GM18519 (cell line): ENCODE results near the gene ITGAL.
A peak's percentile ranks its signal among the peaks of the same experiment; 100 is the strongest.

ENCODE experiments used
- ATAC-seq: cut with Tn5 transposase; IDR thresholded peaks from one replicate; pipeline ENCODE4 v1.9.1; 2021; ENCODE audit warnings: mild to moderate bottlenecking, moderate library complexity; ENCODE audit not compliant: unreplicated experiment, low FRiP score

Gene ITGAL

DNA sequence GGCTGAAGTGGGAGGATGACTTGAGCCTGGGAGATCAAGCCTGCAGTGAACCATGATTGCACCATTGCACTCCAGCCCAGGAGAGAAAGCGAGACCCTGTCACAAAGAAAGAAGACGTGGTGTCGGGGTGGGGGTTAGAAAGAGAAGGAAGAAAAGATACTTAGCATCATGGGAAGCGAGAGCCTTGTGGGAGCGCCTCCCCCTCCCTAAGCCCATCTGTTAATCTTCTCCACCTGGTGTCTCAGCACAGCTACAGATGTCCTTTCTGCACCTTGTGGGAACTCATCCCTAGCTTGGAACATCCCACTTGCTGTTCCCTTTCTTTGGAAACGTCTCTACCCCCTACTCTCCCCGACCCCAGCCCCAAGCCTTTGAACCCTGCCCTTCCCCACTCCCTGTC lies 93.0 kb downstream of the ITGAL start:
- no peak for ATAC-seq

DNA sequence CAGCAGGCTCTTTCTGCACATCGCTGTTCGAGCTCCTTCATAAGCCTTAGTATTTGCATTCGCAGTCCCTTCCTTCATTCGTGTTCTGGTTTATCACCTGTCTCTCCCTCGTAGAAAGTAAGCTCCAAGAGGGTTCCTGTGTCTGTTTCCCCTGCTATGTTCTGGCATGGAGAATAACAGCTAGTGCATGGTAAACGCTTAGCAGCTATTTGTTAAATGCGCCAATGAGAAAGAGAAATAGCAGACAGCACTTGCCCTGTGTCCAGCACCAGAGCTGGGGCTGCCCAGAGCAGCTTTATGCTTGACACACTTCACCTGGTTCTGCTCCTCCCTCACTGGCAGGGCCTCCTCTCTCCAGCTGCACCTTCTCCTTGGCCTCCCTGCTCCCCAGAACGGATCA lies 93.4 kb downstream of the ITGAL start:
- no peak for ATAC-seq

DNA sequence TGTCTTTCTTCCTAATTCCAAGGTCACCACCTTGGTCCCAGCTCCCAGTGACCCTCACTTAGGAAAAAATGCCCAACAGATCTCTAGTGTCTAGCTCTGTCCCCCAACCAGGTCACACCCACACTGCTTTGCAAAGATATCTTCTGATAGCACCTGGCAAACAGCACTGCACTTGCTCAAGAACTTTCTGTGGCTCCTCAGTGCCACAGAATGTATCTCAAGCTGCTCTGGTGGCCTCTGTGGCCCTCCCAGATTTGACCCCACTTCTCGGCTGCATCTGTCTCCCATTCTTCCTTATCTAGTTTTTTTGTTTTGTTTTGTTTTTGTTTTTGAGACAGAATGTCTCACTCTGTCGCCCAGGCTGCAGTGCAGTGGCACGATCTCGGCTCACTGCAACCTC lies 94.0 kb downstream of the ITGAL start:
- ATAC-seq: no peak

DNA sequence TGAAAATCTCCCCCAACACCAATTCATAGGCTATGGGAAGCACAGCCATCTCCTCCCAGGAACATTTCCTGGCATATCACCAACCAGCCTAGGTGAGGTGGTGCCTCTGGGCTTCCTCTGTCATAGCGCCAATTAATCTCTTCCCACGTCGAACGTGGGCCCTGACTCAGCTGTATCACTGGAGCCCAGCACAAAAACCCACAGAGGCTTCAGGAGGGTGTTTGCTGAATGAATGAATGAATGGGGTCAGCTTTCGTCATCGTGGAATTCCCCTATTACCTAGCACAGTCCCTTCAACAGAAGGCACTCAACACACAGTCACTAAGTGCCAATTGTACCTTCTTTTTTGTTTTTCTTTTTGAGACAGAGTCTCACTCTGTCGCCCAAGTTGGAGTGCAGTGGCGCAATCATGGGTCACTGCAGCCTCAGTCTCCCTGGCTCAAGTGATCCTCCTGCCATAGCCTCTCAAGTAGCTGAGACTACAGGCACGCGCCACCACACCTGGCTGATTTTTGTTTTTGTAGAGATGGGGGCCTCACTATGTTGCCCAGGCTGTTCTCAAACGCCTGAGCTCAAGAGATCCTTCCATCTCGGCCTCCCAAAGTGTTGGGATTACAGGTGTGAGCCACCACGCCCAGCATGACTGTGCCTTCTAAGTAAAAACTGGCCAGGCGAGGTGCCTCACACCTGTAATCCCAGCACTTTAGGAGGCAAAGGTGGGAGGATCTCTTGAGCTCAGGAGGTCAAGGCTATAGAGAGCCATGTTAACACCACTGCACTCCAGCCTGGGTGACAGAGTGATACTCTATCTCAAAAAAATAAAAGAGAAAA lies 94.8 kb downstream of the ITGAL start:
- ATAC-seq: no peak

DNA sequence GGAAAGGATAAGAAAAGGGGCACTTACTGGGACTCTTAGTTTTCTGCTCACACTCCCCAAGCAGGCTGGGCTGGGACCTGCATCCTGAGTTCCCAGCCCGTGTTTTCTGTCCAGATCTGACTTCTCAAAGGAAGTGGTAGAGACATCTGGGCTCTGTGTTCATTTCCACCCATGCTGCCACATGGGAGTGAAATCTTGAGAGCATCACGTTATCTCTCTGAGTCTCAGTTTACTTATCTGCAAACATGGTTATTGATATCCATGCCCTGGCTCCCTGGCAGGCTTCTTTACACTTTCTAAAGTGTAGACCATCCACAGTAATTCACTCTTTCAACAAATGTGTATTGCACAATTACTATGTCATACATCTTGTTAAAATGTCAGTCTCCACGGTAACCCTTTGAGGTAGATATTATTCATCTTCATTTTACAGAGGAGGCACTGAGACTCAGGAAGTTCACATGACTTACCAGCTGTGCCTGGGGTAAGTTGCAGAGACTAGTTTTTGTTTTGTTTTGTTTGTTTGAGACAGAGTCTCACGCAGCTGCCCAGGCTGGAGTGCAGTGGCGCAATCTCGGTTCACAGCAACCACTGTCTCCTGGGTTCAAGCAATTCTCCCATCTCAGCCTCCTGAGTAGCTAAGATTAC lies 95.6 kb downstream of the ITGAL start:
- no peak for ATAC-seq

DNA sequence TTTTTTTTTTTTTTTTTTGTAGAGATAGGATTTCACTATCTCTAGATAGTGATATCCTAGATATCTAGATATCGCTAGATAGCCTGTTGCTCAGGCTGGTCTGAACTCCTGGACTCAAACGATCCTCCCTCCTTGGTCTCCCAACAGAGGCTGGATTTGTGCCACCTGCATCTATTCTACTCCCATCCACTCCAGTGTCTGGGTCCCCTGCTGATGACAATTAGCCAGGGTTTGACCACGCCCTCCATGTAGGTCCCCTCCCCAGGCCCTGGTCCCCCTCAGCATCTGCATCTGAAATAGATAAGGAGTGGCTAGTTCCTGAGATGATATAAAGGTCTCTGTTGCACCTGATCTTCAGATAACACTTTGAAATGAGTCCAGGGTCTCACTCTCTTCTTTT lies 96.7 kb downstream of the ITGAL start:
- no peak for ATAC-seq

DNA sequence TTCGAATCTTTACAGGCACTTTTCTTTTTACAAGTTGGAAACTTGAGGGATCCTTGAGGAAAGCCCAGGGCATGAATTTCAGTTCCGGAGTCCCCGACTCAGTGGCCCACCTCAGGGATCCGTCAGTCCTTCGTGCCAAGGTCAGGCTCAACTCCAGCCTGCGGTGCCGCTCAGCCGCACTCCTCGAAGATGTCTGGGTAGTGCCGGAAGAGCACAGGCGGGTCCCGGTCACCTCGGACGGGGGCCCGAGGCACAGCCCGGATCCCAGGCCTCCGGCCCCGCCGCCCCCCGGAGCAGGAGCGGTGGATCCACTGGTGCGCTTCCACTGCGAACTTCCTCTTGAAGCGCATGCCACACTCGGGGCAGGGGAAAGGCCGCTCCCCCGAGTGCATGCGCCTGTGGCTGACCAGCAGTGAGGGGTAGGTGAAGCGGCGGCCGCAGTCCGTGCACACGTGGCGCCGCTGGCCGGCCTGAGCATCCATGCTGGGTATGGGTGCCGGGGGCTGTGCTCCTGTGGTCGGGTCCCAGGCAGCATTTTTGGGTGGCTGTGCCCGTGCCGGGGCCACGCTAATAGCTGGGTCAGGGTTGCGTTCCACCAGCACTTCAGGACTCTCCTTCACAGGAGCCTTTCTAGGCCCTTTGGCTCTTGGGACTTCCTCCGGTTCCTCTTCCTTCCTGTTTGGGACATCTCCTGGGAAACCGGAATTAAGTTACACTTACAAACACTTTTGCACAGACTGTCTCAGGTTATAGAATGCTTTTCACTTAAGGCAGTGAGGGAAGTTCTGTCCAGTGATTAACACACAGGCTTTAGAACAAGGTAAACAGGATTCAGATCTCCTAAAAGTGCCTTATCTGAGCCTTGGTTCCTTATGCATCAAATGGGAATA lies 97.4 kb downstream of the ITGAL start:
- no peak for ATAC-seq

DNA sequence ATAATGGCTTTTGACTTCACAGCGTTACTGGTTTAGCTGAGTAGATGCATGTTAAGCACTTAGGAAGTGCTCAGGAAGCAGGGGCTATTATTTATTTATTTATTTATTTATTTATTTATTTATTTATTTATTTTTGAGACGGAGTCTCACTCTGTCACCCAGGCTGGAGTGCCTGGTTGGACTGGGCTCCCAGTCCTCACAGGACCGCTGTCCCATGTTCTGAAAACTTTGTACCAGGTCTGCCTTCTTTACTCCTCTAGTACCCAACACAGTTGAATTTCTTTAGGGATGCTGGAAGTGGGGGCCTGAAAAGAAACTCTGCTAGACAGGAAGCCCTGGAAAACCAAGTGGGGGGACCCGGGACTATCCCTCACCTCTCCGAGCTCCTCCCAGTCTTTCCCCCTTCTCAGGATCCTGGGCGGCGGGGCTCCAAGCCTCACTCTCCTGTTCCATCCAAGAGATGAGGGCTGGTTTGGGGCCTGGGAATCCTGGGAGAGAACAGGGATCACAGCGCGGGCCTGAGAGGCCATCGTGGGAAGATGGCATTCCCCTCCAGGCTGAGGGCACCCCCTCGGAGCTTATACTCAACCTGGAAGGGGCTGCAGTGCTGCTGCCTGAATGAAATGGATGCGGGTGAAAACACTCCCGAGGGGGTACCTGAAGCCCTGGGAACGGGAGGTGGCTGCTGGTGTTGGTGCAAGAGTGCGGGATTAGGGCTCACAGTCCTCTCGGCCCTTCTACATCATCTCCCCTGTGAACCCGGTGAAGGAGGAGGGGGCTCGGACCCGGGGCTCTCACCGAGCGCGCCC lies 98.3 kb downstream of the ITGAL start:
- no peak for ATAC-seq

DNA sequence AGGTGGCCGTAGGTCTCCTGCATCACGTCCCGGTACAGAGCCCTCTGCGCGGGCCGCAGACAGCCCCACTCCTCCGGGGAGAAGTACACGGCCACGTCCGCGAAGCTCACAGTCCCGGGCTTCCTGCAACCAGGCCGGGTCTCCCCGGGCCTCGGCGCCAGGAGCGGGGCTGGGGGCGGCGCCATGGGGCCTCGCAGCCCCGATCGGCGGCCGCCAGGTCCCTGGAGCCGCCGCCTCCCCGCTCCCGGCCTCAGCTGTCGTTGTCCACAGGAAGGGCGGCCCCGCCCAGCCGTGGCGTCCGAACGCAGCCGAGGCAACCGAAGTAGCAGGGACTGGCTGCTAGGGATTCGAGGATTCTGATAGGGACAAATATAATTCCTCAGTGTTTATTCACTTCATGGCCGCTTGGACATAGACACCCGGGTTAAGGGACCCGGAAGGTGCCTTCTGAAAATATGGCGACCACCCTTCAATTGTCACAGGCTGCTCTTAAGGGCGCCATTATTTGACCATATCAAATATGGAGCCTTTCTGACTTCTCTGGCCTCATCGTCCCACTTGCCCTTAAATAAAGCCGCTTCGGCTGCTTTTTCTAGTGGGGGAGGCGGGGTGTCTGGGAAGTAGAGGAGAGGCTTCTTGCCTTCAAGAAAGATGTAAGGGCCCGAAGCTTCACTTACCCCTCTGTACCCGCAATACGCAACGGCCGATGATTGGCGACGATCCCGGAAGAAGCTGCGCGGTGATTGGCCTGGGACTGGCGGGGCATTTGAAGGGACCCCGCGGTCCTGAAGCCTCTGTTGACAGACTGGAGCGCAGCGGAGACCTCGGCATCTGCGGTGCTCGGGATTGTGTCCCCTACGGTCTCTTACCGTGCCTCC lies 99.1 kb downstream of the ITGAL start, which contains the start of gene ZNF688:
TSS of gene ZNF688 (minus strand) at position 270 of the 878 bp plus-strand sequence. CDS start at position 185, 85 bp downstream.
- peak; percentile 59 for ATAC-seq
